Mucosa of stomach (tissue), 1 donor: ENCODE measurements around the gene LRRC26.
A peak's percentile ranks its signal among the peaks of the same experiment; 100 is the strongest.
"Not testable (repeated sequence)": the region's sequence is repeated elsewhere in the genome, so short reads cannot be mapped to it uniquely, and the experiment has no call there.

ENCODE experiments used
- H3K27me3 ChIP-seq: one replicate; pipeline ENCODE4 v1.7.0; 2013; ENCODE audit warnings: mild to moderate bottlenecking, low read length; ENCODE audit not compliant: control insufficient read depth, insufficient read depth
- H3K36me3 ChIP-seq: one replicate; pipeline ENCODE4 v1.7.0; 2013; ENCODE audit warnings: low read length; ENCODE audit not compliant: control insufficient read depth, insufficient read depth
- H3K4me1 ChIP-seq: one replicate; pipeline ENCODE4 v1.7.0; 2013; ENCODE audit warnings: mild to moderate bottlenecking, low read length; ENCODE audit not compliant: control insufficient read depth, insufficient read depth
- H3K4me3 ChIP-seq: one replicate; pipeline ENCODE4 v1.7.0; 2013; ENCODE audit warnings: low read length
- H3K9ac ChIP-seq: one replicate; pipeline ENCODE4 v1.7.0; 2013; ENCODE audit warnings: mild to moderate bottlenecking, low read length, moderate library complexity
- H3K9me3 ChIP-seq: one replicate; pipeline ENCODE4 v1.7.0; 2013; ENCODE audit warnings: mild to moderate bottlenecking, low read length, moderate library complexity; ENCODE audit not compliant: control insufficient read depth
- donor health status: Pancreatic carcinoma.

LRRC26 gene

GRCh38 chr9:137139468-137140150 is 30.2 kb downstream of the LRRC26 start:
- H3K27me3 ChIP-seq, result peaks cover 76% of the 10 kb centered on the region
- H3K4me3 ChIP-seq, result no peak overlapping the region
- no peak overlapping the region for H3K9ac ChIP-seq

DNA sequence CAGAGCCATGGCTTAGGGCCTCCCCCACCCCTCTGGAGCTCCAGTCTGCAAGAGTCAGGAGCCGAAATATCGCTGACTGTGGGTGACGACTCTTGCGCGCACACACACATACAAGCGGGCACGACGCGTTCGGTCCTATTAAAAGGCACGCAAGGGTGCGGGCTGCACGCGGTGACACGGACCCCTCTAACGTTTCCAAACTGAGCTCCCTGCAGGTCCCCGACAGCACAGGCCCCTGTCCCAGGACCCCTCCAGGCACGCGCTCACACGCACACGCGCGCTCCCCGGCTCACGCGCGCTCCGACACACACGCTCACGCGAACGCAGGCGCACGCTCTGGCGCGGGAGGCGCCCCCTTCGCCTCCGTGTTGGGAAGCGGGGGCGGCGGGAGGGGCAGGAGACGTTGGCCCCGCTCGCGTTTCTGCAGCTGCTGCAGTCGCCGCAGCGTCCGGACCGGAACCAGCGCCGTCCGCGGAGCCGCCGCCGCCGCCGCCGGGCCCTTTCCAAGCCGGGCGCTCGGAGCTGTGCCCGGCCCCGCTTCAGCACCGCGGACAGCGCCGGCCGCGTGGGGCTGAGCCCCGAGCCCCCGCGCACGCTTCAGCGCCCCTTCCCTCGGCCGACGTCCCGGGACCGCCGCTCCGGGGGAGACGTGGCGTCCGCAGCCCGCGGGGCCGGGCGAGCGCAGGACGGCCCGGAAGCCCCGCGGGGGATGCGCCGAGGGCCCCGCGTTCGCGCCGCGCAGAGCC is 31.0 kb downstream of the LRRC26 start, which contains the start of gene GRIN1:
TSS of gene GRIN1 (plus strand) at position 433 of the 746 bp plus-strand sequence. CDS start 333 bp downstream, outside the sequence.
- H3K9me3 ChIP-seq, result no peaks in the 10 kb centered on the region
- no peaks in the 10 kb centered on the region for H3K36me3 ChIP-seq
- no peak within 1 kb of the TSS for H3K4me3 ChIP-seq
- H3K27me3 ChIP-seq, result peaks cover 74% of the 10 kb centered on the region
- H3K9ac ChIP-seq, result no peak within 1 kb of the TSS
- H3K4me1 ChIP-seq, result no peaks in the 10 kb centered on the region

More at GRCh38 chr9:137139468-137140150, 30.2 kb downstream of the LRRC26 start:
- Histone ChIP-seq H3K9me3 (no peaks in the 10 kb centered on the region), H3K4me1 (no peaks in the 10 kb centered on the region), H3K36me3 (no peaks in the 10 kb centered on the region)

GRCh38 chr9:137138058-137138721 is 31.7 kb downstream of the LRRC26 start:
- Histone ChIP-seq H3K27me3 (peaks cover 70% of the 10 kb centered on the region), H3K36me3 (no peaks in the 10 kb centered on the region)

DNA sequence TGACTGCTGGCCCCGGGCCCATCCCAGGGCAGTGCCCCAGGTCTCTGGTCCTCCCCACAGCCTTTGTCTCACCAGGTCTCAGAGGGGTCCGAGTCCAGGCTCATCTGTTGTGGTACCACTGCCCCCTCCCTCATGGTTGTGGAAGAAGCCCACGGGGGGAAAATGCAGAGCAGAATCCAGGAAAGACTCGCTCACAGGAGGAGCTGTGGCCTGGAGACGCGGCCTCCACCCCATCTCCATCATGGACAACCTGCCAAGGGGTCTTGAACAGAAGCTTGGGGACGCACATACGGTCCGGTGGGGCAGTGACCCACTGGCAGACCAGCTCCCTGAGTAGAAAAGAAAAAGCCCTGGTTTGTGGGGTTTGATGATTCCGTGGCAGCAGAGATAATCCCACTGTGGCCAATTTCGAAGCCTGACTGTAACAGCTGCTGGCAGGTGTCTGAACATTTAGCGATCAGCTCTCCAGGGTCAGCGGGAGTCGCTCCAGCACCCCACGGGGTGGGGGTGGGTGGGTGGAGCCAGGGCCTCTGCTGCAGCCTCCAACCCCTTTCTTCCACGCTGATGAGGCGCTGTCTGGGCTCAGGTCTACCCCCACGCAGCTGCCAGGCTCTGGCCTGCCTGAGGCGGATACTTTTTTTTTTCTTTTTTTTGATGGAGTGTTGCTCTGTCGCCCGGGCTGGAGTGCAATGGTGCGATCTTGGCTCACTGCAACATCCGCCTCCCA is 32.8 kb downstream of the LRRC26 start:
- Histone ChIP-seq H3K36me3 (no peaks in the 10 kb centered on the region), H3K4me1 (no peaks in the 10 kb centered on the region), H3K4me3 (no peak overlapping the region), H3K27me3 (peaks cover 59% of the 10 kb centered on the region), H3K9me3 (no peaks in the 10 kb centered on the region), H3K9ac (no peak overlapping the region)

More at GRCh38 chr9:137138058-137138721, 31.7 kb downstream of the LRRC26 start:
- Histone ChIP-seq H3K9ac (no peak overlapping the region), H3K4me3 (no peak overlapping the region), H3K9me3 (no peaks in the 10 kb centered on the region), H3K4me1 (no peaks in the 10 kb centered on the region)

DNA sequence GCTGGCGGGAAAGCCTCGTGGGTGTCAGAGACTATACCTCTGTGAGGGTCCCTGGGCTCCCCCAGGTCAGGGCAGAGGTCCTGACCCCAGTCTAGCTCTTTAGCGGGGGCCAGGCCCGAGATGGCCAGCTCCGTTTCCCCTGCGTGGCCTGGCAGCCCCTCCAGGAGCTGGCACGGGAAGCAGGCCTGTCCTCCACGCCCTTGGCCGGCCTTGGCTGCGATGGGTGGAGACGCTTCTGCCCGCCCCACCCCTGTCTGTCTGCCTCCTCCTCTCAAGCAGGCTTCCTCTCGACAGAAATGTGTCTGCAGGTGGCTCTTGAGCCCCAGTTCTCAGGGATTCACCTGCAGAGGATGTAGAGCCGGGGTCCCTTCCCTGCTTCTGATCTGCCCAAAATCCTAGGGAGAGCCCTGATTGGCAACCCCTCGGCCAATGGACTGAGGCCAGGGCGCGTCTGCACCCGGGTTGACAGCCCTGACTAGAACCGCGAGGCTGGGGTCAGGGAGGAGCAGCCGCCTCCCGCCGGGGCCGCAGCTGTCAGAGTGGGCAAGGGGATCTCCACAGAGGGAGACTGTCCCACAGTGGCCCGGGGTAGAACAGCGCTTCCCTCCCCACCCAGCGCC is 33.5 kb downstream of the LRRC26 start:
- Histone ChIP-seq H3K9ac (no peak overlapping the region), H3K27me3 (peaks cover 53% of the 10 kb centered on the region), H3K4me1 (no peaks in the 10 kb centered on the region), H3K36me3 (no peaks in the 10 kb centered on the region), H3K4me3 (no peak overlapping the region), H3K9me3 (no peaks in the 10 kb centered on the region)

DNA sequence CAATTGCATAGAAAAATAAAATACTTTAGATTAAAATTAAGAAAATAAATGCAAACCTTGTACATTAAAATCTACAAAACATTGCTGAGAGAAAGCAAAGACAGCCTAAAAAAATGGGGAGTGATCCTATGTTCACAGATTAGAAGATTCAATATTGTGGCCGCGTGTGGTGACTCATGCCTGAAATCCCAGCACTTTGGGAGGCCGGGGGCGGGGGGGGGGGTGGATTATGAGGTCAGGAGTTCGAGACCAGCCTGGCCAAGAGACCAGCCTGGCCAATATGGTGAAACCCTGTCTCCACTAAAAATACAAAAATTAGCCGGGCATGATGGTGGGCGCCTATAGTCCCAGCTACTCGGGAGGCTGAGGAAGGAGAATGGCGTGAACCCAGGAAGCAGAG is 34.7 kb downstream of the LRRC26 start:
- not testable (repeated sequence) for H3K4me3 ChIP-seq, H3K4me1 ChIP-seq, H3K9ac ChIP-seq, H3K36me3 ChIP-seq, H3K9me3 ChIP-seq
- peaks cover 41% of the 10 kb centered on the region for H3K27me3 ChIP-seq

- Histone ChIP-seq H3K36me3 (no peaks in the 10 kb centered on the region), H3K4me3 (no peak overlapping the region), H3K9ac (no peak overlapping the region), H3K27me3 (peaks cover 32% of the 10 kb centered on the region), H3K9me3 (no peaks in the 10 kb centered on the region), H3K4me1 (peaks cover 5% of the 10 kb centered on the region)
Observed at GRCh38 chr9:137134191-137134590, 35.7 kb downstream of the LRRC26 start.

DNA sequence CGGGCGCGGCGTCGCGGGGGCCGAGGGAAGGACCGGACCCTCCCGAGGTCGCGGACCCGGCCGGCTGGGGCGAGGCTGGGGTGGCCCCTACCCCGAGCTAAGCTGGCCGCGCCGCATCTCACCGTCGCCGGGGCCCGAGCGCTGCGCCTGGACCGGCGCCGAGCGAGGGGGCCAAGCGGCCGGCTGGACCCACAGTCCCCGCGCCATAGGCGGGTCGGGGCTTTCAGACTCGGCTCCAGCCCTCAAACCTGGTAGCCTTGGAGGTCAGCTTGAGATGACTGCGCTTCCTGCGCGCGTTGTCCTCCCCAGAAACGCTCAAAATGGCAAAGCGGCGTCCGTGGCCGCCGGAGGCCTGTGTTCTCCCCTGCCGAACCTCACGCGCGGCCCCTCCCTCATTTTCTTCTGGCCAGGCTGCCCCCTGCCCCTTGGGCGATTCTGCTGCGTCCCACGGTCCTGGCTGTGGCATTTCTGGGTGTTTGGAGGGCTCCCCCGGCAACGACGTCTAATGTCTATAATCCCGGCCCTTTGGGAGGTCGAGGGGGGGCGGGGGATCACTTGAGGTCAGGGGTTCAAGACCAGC is 39.6 kb downstream of the LRRC26 start:
- H3K27me3 ChIP-seq, result no peaks in the 10 kb centered on the region
- no peaks in the 10 kb centered on the region for H3K36me3 ChIP-seq
- no peak overlapping the region for H3K9ac ChIP-seq
- no peaks in the 10 kb centered on the region for H3K9me3 ChIP-seq
- peak overlapping the region; percentile 77 for H3K4me3 ChIP-seq
- peaks cover 25% of the 10 kb centered on the region for H3K4me1 ChIP-seq

DNA sequence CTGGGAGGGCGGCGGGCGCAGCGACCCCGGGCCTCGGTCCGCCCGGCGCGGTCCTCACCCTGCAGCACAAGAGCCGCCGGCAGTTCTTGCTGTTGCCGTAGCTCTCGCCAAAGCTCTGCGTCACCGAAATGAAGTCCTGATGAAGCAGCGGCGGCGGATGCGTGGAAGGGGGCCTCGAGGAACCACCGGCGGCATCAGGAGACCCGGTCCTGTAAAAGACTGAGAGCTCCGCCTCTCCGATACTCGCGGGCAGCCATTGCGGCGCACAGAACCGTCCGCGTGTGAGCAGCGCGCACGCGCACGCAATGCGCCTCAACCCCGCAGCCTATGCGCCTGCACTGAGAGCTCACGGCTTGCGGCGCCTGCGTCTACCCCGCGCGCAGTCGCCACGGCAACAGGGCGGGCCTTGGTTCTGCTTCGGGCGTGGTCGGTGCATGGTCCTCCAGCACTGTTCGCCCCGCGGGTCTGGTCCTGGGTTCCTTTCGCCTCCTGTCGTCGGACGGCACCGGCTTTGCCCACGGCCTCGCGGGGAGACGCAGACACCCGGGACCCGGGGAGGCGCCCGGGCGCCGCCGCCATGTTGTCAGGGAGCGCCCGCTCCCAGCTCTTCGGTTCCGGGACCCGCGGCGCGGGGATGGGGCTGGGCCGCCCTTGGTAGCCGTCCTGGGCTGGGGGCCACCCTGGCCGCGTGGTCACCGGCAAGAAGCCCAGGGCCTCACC is 40.2 kb downstream of the LRRC26 start:
- H3K36me3 ChIP-seq, result no peaks in the 10 kb centered on the region
- no peaks in the 10 kb centered on the region for H3K27me3 ChIP-seq
- H3K9me3 ChIP-seq, result no peaks in the 10 kb centered on the region
- peak overlapping the region; percentile 70 for H3K9ac ChIP-seq
- peak overlapping the region; percentile 77 for H3K4me3 ChIP-seq
- H3K4me1 ChIP-seq, result peaks cover 25% of the 10 kb centered on the region

- H3K36me3 ChIP-seq, result no peaks in the 10 kb centered on the region
- H3K4me3 ChIP-seq, result peak overlapping the region; percentile 77
- H3K9ac ChIP-seq, result peak overlapping the region; percentile 70
- no peaks in the 10 kb centered on the region for H3K9me3 ChIP-seq
- H3K27me3 ChIP-seq, result no peaks in the 10 kb centered on the region
- H3K4me1 ChIP-seq, result peaks cover 25% of the 10 kb centered on the region
Observed at GRCh38 chr9:137128862-137129455, 40.9 kb downstream of the LRRC26 start.
